Dendritic cell treated with granulocyte-macrophage colony-stimulating factor and Interleukin-4, amounts not matched to agents 40 ng/mL and 50 ng/mL, for 4 days (primary cell): ENCODE results near the gene PRND.
"Not testable (repeated sequence)": the region's sequence is repeated elsewhere in the genome, so short reads cannot be mapped to it uniquely, and the experiment has no call there.

ENCODE experiments used
- H3K27ac Mint-ChIP-seq: one replicate; pipeline ENCODE4 v1.8.0; 2022; ENCODE audit warnings: mild to moderate bottlenecking, mixed read lengths
- H3K27me3 Mint-ChIP-seq: one replicate; pipeline ENCODE4 v1.8.0; 2022; ENCODE audit warnings: mild to moderate bottlenecking, mixed read lengths
- H3K36me3 Mint-ChIP-seq: one replicate; pipeline ENCODE4 v1.8.0; 2022; ENCODE audit warnings: low read depth, mixed read lengths
- H3K4me1 Mint-ChIP-seq: one replicate; pipeline ENCODE4 v1.8.0; 2022; ENCODE audit warnings: low read depth, mixed read lengths
- H3K4me3 Mint-ChIP-seq: one replicate; pipeline ENCODE4 v1.8.0; 2022; ENCODE audit warnings: mild to moderate bottlenecking, moderate library complexity, mixed read lengths
- H3K9me3 Mint-ChIP-seq: one replicate; pipeline ENCODE4 v1.8.0; 2022; ENCODE audit warnings: mixed read lengths
- intact Hi-C: fragments of 100-400 bp; cut with micrococcal nuclease; formaldehyde crosslinking; loops from one replicate; pipeline ENCODE4 v1.15.0; 2022

PRND gene

GRCh38 chr20:4717816-4718570, 3.7 kb upstream of the PRND start:
- Mint-ChIP-seq H3K4me3 (no peak overlapping the region), H3K4me1 (peaks cover 33% of the 10 kb centered on the region), H3K9me3 (no peaks in the 10 kb centered on the region), H3K36me3 (no peaks in the 10 kb centered on the region), H3K27ac (peak overlapping the region; percentile 45), H3K27me3 (peaks cover 8% of the 10 kb centered on the region)
- intact Hi-C loops, result no loop called here

- no peak overlapping the region for H3K4me3 Mint-ChIP-seq
- intact Hi-C loops, result no loop called here
- H3K4me1 Mint-ChIP-seq, result peaks cover 33% of the 10 kb centered on the region
- peak overlapping the region; percentile 96 for H3K27ac Mint-ChIP-seq
- H3K36me3 Mint-ChIP-seq, result no peaks in the 10 kb centered on the region
- no peaks in the 10 kb centered on the region for H3K9me3 Mint-ChIP-seq
- H3K27me3 Mint-ChIP-seq, result peaks cover 5% of the 10 kb centered on the region
These were observed 2.5 kb upstream of the PRND start for GRCh38 chr20:4719190-4719589.

- peak overlapping the region; percentile 58 for H3K4me3 Mint-ChIP-seq
- peaks cover 5% of the 10 kb centered on the region for H3K27me3 Mint-ChIP-seq
- no peaks in the 10 kb centered on the region for H3K36me3 Mint-ChIP-seq
- no peaks in the 10 kb centered on the region for H3K9me3 Mint-ChIP-seq
- intact Hi-C loops, result loop anchor here (1.0 kb wide), 2 partner anchors 106 to 113 kb away; no protein-coding TSS in a partner anchor
- H3K4me1 Mint-ChIP-seq, result peaks cover 33% of the 10 kb centered on the region
- peak overlapping the region; percentile 96 for H3K27ac Mint-ChIP-seq
These were observed 1.4 kb upstream of the PRND start for GRCh38 chr20:4720041-4720976.

GRCh38 chr20:4720977-4721349, 746 bp upstream of the PRND start:
- intact Hi-C loops, result loop anchor here (1.0 kb wide), 2 partner anchors 107 to 114 kb away; no protein-coding TSS in a partner anchor
- no peak overlapping the region for H3K4me3 Mint-ChIP-seq
- H3K9me3 Mint-ChIP-seq, result no peaks in the 10 kb centered on the region
- peaks cover 33% of the 10 kb centered on the region for H3K4me1 Mint-ChIP-seq
- H3K27ac Mint-ChIP-seq, result peak overlapping the region; percentile 96
- H3K36me3 Mint-ChIP-seq, result no peaks in the 10 kb centered on the region
- peaks cover 5% of the 10 kb centered on the region for H3K27me3 Mint-ChIP-seq

- Mint-ChIP-seq H3K9me3 (no peaks in the 10 kb centered on the region), H3K27ac (peak overlapping the region; percentile 24), H3K36me3 (no peaks in the 10 kb centered on the region), H3K27me3 (peaks cover 4% of the 10 kb centered on the region), H3K4me3 (no peak overlapping the region), H3K4me1 (peaks cover 31% of the 10 kb centered on the region)
- intact Hi-C loops, result no loop called here
These were observed 862 bp downstream of the PRND start for GRCh38 chr20:4722571-4722970.

GRCh38 chr20:4722993-4723392, 1.3 kb downstream of the PRND start:
- H3K36me3 Mint-ChIP-seq, result no peaks in the 10 kb centered on the region
- no peak overlapping the region for H3K27ac Mint-ChIP-seq
- intact Hi-C loops, result no loop called here
- peaks cover 27% of the 10 kb centered on the region for H3K4me1 Mint-ChIP-seq
- H3K4me3 Mint-ChIP-seq, result no peak overlapping the region
- peaks cover 4% of the 10 kb centered on the region for H3K27me3 Mint-ChIP-seq
- no peaks in the 10 kb centered on the region for H3K9me3 Mint-ChIP-seq

- H3K4me3 Mint-ChIP-seq, H3K9me3 Mint-ChIP-seq, H3K27me3 Mint-ChIP-seq, intact Hi-C loops, H3K36me3 Mint-ChIP-seq: not testable (repeated sequence)
- Mint-ChIP-seq H3K4me1 (peaks cover 25% of the 10 kb centered on the region), H3K27ac (peak overlapping the region; percentile 20)
These were observed 1.8 kb downstream of the PRND start for GRCh38 chr20:4723553-4723952.

GRCh38 chr20:4724459-4725262, 3.0 kb downstream of the PRND start:
- H3K4me3 Mint-ChIP-seq, result no peak overlapping the region
- no peaks in the 10 kb centered on the region for H3K36me3 Mint-ChIP-seq
- H3K4me1 Mint-ChIP-seq, result peaks cover 18% of the 10 kb centered on the region
- intact Hi-C loops, result no loop called here
- no peak overlapping the region for H3K27ac Mint-ChIP-seq
- peaks cover 4% of the 10 kb centered on the region for H3K27me3 Mint-ChIP-seq
- H3K9me3 Mint-ChIP-seq, result no peaks in the 10 kb centered on the region

GRCh38 chr20:4725263-4725550, 3.5 kb downstream of the PRND start:
- H3K4me1 Mint-ChIP-seq, result peaks cover 13% of the 10 kb centered on the region
- H3K9me3 Mint-ChIP-seq, result no peaks in the 10 kb centered on the region
- intact Hi-C loops, result no loop called here
- peaks cover 4% of the 10 kb centered on the region for H3K27me3 Mint-ChIP-seq
- H3K4me3 Mint-ChIP-seq, result no peak overlapping the region
- no peaks in the 10 kb centered on the region for H3K36me3 Mint-ChIP-seq
- no peak overlapping the region for H3K27ac Mint-ChIP-seq

GRCh38 chr20:4726710-4727397, 5.1 kb downstream of the PRND start:
- Mint-ChIP-seq H3K4me3 (peak overlapping the region; percentile 24), H3K9me3 (no peaks in the 10 kb centered on the region), H3K36me3 (no peaks in the 10 kb centered on the region), H3K4me1 (peaks cover 5% of the 10 kb centered on the region), H3K27me3 (peaks cover 1% of the 10 kb centered on the region), H3K27ac (peak overlapping the region; percentile 57)
- intact Hi-C loops, result no loop called here

GRCh38 chr20:4728120-4728760, 6.5 kb downstream of the PRND start:
- H3K36me3 Mint-ChIP-seq, result no peaks in the 10 kb centered on the region
- intact Hi-C loops, result no loop called here

GRCh38 chr20:4729265-4729664, 7.6 kb downstream of the PRND start:
- H3K27ac Mint-ChIP-seq, result no peak overlapping the region
- no peaks in the 10 kb centered on the region for H3K9me3 Mint-ChIP-seq
- no peak overlapping the region for H3K4me3 Mint-ChIP-seq
- no peaks in the 10 kb centered on the region for H3K36me3 Mint-ChIP-seq
- H3K27me3 Mint-ChIP-seq, result peaks cover 19% of the 10 kb centered on the region
- intact Hi-C loops, result no loop called here
- H3K4me1 Mint-ChIP-seq, result peaks cover 5% of the 10 kb centered on the region

More at GRCh38 chr20:4728120-4728760, 6.5 kb downstream of the PRND start:
- no peaks in the 10 kb centered on the region for H3K9me3 Mint-ChIP-seq
- H3K27ac Mint-ChIP-seq, result no peak overlapping the region
- no peak overlapping the region for H3K4me3 Mint-ChIP-seq
- peaks cover 14% of the 10 kb centered on the region for H3K27me3 Mint-ChIP-seq
- peaks cover 5% of the 10 kb centered on the region for H3K4me1 Mint-ChIP-seq

- no peak overlapping the region for H3K27ac Mint-ChIP-seq
- intact Hi-C loops, result no loop called here
- no peaks in the 10 kb centered on the region for H3K9me3 Mint-ChIP-seq
- H3K36me3 Mint-ChIP-seq, result no peaks in the 10 kb centered on the region
- H3K4me1 Mint-ChIP-seq, result peaks cover 5% of the 10 kb centered on the region
- H3K27me3 Mint-ChIP-seq, result peaks cover 26% of the 10 kb centered on the region
- no peak overlapping the region for H3K4me3 Mint-ChIP-seq
These were observed 9.1 kb downstream of the PRND start for GRCh38 chr20:4730780-4731179.
